WERI-Rb-1 (cell line): ENCODE measurements around the gene SART3.

Experiments
- DNase-seq: peaks from one replicate; pipeline ENCODE4 v3.0.0-alpha.2; 2020
- H3K27ac ChIP-seq: fragments of 250-450 bp; sonication (Bioruptor Pico); 2 replicates; pipeline ENCODE4 v1.5.1; 2020; ENCODE audit warnings: mild to moderate bottlenecking, moderate library complexity
- H3K27me3 ChIP-seq: fragments of 250-450 bp; sonication (Bioruptor Pico); 2 replicates; pipeline ENCODE4 v1.5.1; 2021; ENCODE audit warnings: mild to moderate bottlenecking, low read depth, moderate library complexity; ENCODE audit not compliant: insufficient read depth, severe bottlenecking
- H3K36me3 ChIP-seq: fragments of 250-450 bp; sonication (Bioruptor Pico); 2 replicates; pipeline ENCODE4 v1.5.1; 2020; ENCODE audit warnings: mild to moderate bottlenecking, moderate library complexity
- H3K4me3 ChIP-seq: 2 replicates; pipeline ENCODE4 v1.5.1; 2011; ENCODE audit warnings: low read depth, mild to moderate bottlenecking, control low read depth, low read length
- H3K9me3 ChIP-seq: fragments of 250-450 bp; sonication (Bioruptor Pico); 2 replicates; pipeline ENCODE4 v1.5.1; 2021; ENCODE audit warnings: mild to moderate bottlenecking, moderate library complexity; ENCODE audit not compliant: severe bottlenecking
- TF ChIP-seq, protein P1 (sequence below): IDR thresholded peaks from 2 replicates; pipeline ENCODE4 v1.5.1; 2011; ENCODE audit warnings: low read depth, mild to moderate bottlenecking, control low read depth, inconsistent platforms, low read length

SART3 gene

DNA sequence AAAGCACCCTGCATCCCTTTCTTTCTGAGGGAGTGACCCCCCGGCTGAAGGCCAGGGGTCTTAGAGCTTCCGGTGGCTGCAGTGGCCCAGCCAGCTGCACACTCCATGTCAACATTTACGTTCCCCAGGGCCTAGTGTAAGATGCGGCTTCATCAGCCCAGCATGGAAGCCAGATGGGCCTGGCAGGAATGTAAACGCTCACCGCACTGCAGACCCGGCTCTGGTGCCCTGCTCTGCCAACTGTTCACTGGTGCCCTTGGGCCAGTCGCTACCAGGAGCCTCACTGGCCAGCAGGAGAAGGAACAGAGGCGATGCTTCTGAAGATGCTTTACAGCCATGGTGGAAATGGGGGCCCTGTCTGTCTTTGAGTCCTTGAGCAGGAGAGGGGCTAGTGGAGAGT lies 45.5 kb upstream of the SART3 start:
- H3K4me3 ChIP-seq: no peak overlapping the region
- H3K36me3 ChIP-seq: no peaks in the 10 kb centered on the region
- TF ChIP-seq, protein P1, sequence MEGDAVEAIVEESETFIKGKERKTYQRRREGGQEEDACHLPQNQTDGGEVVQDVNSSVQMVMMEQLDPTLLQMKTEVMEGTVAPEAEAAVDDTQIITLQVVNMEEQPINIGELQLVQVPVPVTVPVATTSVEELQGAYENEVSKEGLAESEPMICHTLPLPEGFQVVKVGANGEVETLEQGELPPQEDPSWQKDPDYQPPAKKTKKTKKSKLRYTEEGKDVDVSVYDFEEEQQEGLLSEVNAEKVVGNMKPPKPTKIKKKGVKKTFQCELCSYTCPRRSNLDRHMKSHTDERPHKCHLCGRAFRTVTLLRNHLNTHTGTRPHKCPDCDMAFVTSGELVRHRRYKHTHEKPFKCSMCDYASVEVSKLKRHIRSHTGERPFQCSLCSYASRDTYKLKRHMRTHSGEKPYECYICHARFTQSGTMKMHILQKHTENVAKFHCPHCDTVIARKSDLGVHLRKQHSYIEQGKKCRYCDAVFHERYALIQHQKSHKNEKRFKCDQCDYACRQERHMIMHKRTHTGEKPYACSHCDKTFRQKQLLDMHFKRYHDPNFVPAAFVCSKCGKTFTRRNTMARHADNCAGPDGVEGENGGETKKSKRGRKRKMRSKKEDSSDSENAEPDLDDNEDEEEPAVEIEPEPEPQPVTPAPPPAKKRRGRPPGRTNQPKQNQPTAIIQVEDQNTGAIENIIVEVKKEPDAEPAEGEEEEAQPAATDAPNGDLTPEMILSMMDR: no peak
- H3K27me3 ChIP-seq: no peaks in the 10 kb centered on the region
- no peak overlapping the region for H3K27ac ChIP-seq
- no peak for DNase-seq
- peaks cover 4% of the 10 kb centered on the region for H3K9me3 ChIP-seq

GRCh38 chr12:108605690-108606406 lies 44.9 kb upstream of the SART3 start:
- Histone ChIP-seq H3K4me3 (no peak overlapping the region), H3K9me3 (peaks cover 4% of the 10 kb centered on the region), H3K36me3 (no peaks in the 10 kb centered on the region), H3K27me3 (no peaks in the 10 kb centered on the region), H3K27ac (no peak overlapping the region)
- no peak for DNase-seq
- TF ChIP-seq, protein P1: no peak

DNA sequence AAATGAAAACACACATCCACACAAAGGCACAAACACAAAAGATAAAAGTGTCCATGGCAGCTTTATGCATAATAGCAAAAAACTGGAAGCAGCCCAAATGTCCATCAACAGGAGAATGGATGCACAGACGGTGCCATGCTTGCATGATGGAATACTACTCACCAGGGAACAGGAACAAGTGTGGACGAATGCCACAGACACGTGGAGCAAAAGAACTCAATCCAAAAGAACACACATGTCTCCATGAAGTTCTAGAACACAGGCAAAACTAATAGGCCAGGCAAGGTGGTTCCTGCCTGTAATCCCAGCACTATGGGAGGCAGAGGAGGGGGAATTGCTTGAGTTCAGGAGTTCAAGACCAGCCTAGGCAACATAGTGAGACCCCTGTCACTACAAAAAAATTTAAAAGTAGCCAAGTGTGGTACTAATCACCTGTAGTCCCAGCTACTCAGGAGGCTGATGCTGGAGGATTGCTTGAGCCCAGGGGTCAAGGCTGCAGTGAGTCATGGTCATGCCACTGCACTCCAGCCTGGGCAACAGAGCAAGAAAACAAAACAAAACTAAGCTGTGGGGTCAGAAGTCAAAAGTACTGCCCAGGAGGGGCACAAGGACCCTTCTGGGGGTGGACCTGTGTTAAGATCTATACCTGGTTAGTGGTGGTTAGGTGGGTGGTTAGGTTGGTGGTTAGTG lies 44.2 kb upstream of the SART3 start:
- Histone ChIP-seq H3K9me3 (peaks cover 4% of the 10 kb centered on the region), H3K36me3 (no peaks in the 10 kb centered on the region), H3K27me3 (no peaks in the 10 kb centered on the region), H3K4me3 (no peak overlapping the region), H3K27ac (no peak overlapping the region)
- DNase-seq: no peak
- TF ChIP-seq, protein P1: no peak

DNA sequence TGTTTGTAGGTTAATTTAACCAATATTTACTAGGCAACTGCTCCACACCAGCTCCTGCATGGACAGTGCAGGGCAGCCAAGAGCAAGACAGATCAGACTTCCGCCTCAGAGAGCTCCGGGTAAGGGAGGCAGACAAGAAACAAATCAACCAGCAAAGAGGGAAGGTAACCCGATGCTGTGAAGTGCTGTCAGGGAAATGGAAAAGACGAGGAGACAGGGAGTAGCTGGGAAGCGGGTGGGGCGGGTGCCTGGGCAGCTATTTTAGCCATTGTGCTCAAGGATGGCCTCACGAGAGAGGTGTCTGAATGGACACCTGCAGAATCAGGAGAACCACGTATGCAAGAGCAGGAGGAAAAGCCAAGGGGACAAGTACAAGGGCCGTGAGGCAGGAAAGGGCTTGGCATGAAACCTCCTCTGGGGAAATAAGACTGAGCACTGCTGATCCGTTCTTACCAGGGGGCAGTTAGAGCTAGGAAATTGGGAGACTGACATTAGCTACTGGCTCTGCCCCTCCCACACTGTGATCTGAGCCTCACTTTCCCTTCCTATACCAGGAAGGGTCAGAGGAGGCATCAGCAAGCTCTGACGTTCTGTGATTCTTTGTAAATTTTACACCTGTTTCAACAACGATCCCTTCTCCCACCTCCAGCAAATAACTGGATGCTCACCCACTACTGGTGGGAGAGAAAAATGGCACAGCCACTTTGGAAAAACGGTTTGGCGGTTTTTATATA lies 43.4 kb upstream of the SART3 start:
- H3K4me3 ChIP-seq: no peak overlapping the region
- DNase-seq: no peak
- TF ChIP-seq, protein P1: no peak
- H3K27ac ChIP-seq: no peak overlapping the region
- H3K36me3 ChIP-seq: no peaks in the 10 kb centered on the region
- no peaks in the 10 kb centered on the region for H3K27me3 ChIP-seq
- peaks cover 4% of the 10 kb centered on the region for H3K9me3 ChIP-seq

DNA sequence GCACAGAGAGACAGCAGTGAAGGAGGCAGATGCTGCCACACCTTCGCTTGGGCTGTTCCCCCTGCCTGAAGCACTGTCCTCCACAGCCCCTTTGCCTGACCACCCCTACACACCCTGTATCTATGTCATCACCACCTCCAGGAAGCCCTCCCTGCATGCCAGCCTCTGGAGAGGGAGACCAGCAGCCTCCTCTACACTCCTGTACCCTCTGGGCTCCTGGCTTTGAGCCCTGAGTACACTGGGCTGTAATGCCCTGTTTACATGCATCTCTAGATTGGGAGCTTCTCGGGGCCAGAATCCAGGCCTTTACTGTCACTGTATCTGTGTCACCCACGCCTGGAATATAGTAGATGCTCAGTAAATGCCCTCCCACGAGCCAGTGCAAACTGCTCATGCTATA lies 42.8 kb upstream of the SART3 start:
- no peak for DNase-seq

More for the DNA sequence above, 42.8 kb upstream of the SART3 start:
- TF ChIP-seq, protein P1: no peak
- no peaks in the 10 kb centered on the region for H3K36me3 ChIP-seq
- peaks cover 4% of the 10 kb centered on the region for H3K9me3 ChIP-seq
- H3K27me3 ChIP-seq: no peaks in the 10 kb centered on the region
- no peak overlapping the region for H3K27ac ChIP-seq
- H3K4me3 ChIP-seq: no peak overlapping the region
